ENCODE measurements around the gene FARP2. TPM values are rescaled to one million over a fixed set of nuclear protein-coding genes. Genes with fewer than 3 reads are reported as not detected.
"Not testable (repeated sequence)": the region's sequence is repeated elsewhere in the genome, so short reads cannot be mapped to it uniquely, and the experiment has no call there.

Gene FARP2
- total RNA-seq, 1 experiment from 2014 or later: 89.1 TPM

GRCh38 chr2:241445426-241445825, 89.3 kb downstream of the FARP2 start:
- H3K4me3 ChIP-seq: no peak overlapping the region
- H3K9me3 ChIP-seq (ENCODE audit: insufficient read depth, low read depth): no peaks in the 10 kb centered on the region
- DNase-seq: no peak
- 0 out of 2 replicates have a peak, but pooled peaks cover 2% of the 10 kb centered on the region for H3K36me3 ChIP-seq (ENCODE audit: low read depth)
- ChIA-PET CTCF (no interaction called here), POLR2A (ENCODE audit: unreplicated experiment) (interaction anchor here (0.7 kb wide), 1 partner anchor 66 kb away, joined by 3 read pairs; no protein-coding TSS in a partner anchor)
- no peaks in the 10 kb centered on the region for H3K27me3 ChIP-seq (ENCODE audit: insufficient read depth, low read depth)
- peaks cover 3% of the 10 kb centered on the region; the same call in 1 of the 2 replicates for H4K20me1 ChIP-seq (ENCODE audit: insufficient read depth)
- no TSS peak for BruUV-seq (replicated peaks)
- no peak overlapping the region for H3K4me2 ChIP-seq
- no peak for TF ChIP-seq CTCF (conservative IDR thresholded peaks at IDR 0.05)
- no peak for TF ChIP-seq EZH2 (IDR thresholded peaks at IDR 0.05; ENCODE audit: low read depth)
- no peaks in the 10 kb centered on the region for H3F3A ChIP-seq (ENCODE audit: insufficient read depth, low read depth)
- H3K4me1 ChIP-seq (replicated peaks; ENCODE audit: insufficient read depth): no peaks in the 10 kb centered on the region
- H3K27ac ChIP-seq: no peak overlapping the region
- H2AFZ ChIP-seq: no peak overlapping the region
- no peaks in the 10 kb centered on the region for H3K79me2 ChIP-seq (ENCODE audit: low read depth)
- intact Hi-C loops (cut with micrococcal nuclease; ENCODE audit: unreplicated experiment): no loop called here
- no peaks in the 10 kb centered on the region for H3K9me2 ChIP-seq (ENCODE audit: insufficient read depth)

GRCh38 chr2:241450092-241450491, 94.0 kb downstream of the FARP2 start:
- H3K9me2 ChIP-seq (ENCODE audit: insufficient read depth); H3K27ac ChIP-seq; intact Hi-C loops (cut with micrococcal nuclease; ENCODE audit: unreplicated experiment); H3K4me2 ChIP-seq; H3F3A ChIP-seq (ENCODE audit: insufficient read depth, low read depth); H3K9me3 ChIP-seq (ENCODE audit: insufficient read depth, low read depth); BruUV-seq (replicated peaks); POLR2A ChIA-PET (ENCODE audit: unreplicated experiment); H2AFZ ChIP-seq; H3K27me3 ChIP-seq (ENCODE audit: insufficient read depth, low read depth); H4K20me1 ChIP-seq (ENCODE audit: insufficient read depth); H3K4me1 ChIP-seq (replicated peaks; ENCODE audit: insufficient read depth); H3K36me3 ChIP-seq (ENCODE audit: low read depth); H3K4me3 ChIP-seq; CTCF ChIA-PET; DNase-seq; H3K79me2 ChIP-seq (ENCODE audit: low read depth): not testable (repeated sequence)

GRCh38 chr2:241451840-241452506, 95.9 kb downstream of the FARP2 start:
- BruUV-seq (replicated peaks): TSS peak; percentile 7
- H3K79me2 ChIP-seq (ENCODE audit: low read depth): no peaks in the 10 kb centered on the region
- H3K27ac ChIP-seq: no peak overlapping the region
- no peaks in the 10 kb centered on the region for H3K36me3 ChIP-seq (ENCODE audit: low read depth)
- no peaks in the 10 kb centered on the region for H3K9me2 ChIP-seq (ENCODE audit: insufficient read depth)
- H3K4me3 ChIP-seq: no peak overlapping the region
- H4K20me1 ChIP-seq (ENCODE audit: insufficient read depth): no peaks in the 10 kb centered on the region
- H2AFZ ChIP-seq: no peak overlapping the region
- no peak overlapping the region for H3K4me2 ChIP-seq
- TF ChIP-seq EZH2 (IDR thresholded peaks at IDR 0.05; ENCODE audit: low read depth): no peak
- no peak for TF ChIP-seq CTCF (conservative IDR thresholded peaks at IDR 0.05)
- POLR2A ChIA-PET (ENCODE audit: unreplicated experiment): no interaction called here
- H3K4me1 ChIP-seq (replicated peaks; ENCODE audit: insufficient read depth): no peaks in the 10 kb centered on the region
- no peaks in the 10 kb centered on the region for H3K27me3 ChIP-seq (ENCODE audit: insufficient read depth, low read depth)
- no peaks in the 10 kb centered on the region for H3F3A ChIP-seq (ENCODE audit: insufficient read depth, low read depth)
- no peak for DNase-seq
- no peaks in the 10 kb centered on the region for H3K9me3 ChIP-seq (ENCODE audit: insufficient read depth, low read depth)
- CTCF ChIA-PET: interaction anchor here (0.7 kb wide), 1 partner anchor 91 kb away, joined by 4 read pairs; no protein-coding TSS in a partner anchor
- intact Hi-C loops (cut with micrococcal nuclease; ENCODE audit: unreplicated experiment): no loop called here

GRCh38 chr2:241453919-241454318, 97.8 kb downstream of the FARP2 start:
- H3K9me3 ChIP-seq (ENCODE audit: insufficient read depth, low read depth); intact Hi-C loops (cut with micrococcal nuclease; ENCODE audit: unreplicated experiment): not testable (repeated sequence)

More at GRCh38 chr2:241453919-241454318, 97.8 kb downstream of the FARP2 start:
- POLR2A ChIA-PET (ENCODE audit: unreplicated experiment); H2AFZ ChIP-seq; DNase-seq; CTCF ChIA-PET; H3K9me2 ChIP-seq (ENCODE audit: insufficient read depth); BruUV-seq (replicated peaks); H3K79me2 ChIP-seq (ENCODE audit: low read depth); H3K27ac ChIP-seq; H3K4me2 ChIP-seq; H3K4me1 ChIP-seq (replicated peaks; ENCODE audit: insufficient read depth); H3K27me3 ChIP-seq (ENCODE audit: insufficient read depth, low read depth); H3F3A ChIP-seq (ENCODE audit: insufficient read depth, low read depth); H3K4me3 ChIP-seq; H3K36me3 ChIP-seq (ENCODE audit: low read depth); H4K20me1 ChIP-seq (ENCODE audit: insufficient read depth): not testable (repeated sequence)

All from PC-9 (cell line).